A673 (cell line): ENCODE results near the gene ENPP1.

Source experiments
- CTCF ChIP-seq: fragments of 300-800, 200-600 bp; sonication (generic); conservative IDR thresholded peaks from 2 replicates; pipeline ENCODE4 v1.5.1; 2017; ENCODE audit warnings: low read depth, mild to moderate bottlenecking, antibody characterized with exemption, low read length, moderate library complexity, mixed read lengths
- EZH2 ChIP-seq: fragments of 200-600 bp; sonication (generic); IDR thresholded peaks from 2 replicates; pipeline ENCODE4 v1.6.1; 2017; ENCODE audit warnings: borderline replicate concordance, low read depth, mild to moderate bottlenecking, mixed read lengths, antibody characterized with exemption, low read length; ENCODE audit not compliant: poor library complexity, severe bottlenecking

DNA sequence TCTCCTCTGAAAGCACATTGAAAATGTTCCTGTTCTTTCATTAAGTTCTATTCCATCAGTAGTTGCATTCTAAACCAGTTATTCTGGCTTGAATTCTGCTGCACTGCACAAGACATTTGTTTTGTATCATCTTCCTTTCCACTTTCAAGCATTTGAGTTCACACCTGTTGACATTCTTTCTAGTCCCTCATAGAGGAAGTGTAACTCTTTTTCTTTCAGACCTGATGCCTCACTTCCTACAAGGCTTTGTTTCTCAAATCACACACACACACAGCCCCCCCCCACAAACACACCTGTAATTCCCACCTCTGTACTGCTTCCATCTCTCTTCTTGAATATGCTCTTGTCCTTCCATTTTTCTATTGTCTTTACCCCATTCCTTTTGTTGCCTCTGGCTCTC is 92.4 kb downstream of the ENPP1 start:
- TF ChIP-seq CTCF (no peak), EZH2 (no peak)
